HG03159 (cell line): ENCODE measurements around the gene MON1A.
"Not testable (repeated sequence)": the region's sequence is repeated elsewhere in the genome, so short reads cannot be mapped to it uniquely, and the experiment has no call there.

Experiments used
- ATAC-seq: cut with Tn5 transposase; IDR thresholded peaks from one replicate; pipeline ENCODE4 v1.9.1; 2021; ENCODE audit warnings: mild to moderate bottlenecking, moderate library complexity; ENCODE audit not compliant: unreplicated experiment

The MON1A gene

DNA sequence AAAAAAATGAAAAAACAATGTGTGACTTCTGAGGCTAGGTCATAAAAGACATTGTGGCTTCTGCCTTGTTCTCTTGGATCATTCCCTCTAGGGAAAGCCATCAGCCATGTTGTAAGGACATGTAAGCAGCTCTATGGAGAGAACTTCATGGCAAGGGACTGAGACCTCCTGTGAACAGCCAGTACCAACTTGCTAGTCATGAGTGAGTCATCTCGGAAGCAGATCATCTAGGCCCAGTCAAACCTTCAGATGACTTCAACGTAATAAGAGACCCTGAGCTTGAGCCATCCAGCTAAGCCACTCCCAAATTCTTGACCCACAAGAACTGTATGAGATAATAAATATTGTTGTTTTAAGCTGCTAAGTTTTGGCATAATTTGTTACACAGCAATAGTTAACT lies 4.9 kb downstream of the MON1A start:
- ATAC-seq = no peak

DNA sequence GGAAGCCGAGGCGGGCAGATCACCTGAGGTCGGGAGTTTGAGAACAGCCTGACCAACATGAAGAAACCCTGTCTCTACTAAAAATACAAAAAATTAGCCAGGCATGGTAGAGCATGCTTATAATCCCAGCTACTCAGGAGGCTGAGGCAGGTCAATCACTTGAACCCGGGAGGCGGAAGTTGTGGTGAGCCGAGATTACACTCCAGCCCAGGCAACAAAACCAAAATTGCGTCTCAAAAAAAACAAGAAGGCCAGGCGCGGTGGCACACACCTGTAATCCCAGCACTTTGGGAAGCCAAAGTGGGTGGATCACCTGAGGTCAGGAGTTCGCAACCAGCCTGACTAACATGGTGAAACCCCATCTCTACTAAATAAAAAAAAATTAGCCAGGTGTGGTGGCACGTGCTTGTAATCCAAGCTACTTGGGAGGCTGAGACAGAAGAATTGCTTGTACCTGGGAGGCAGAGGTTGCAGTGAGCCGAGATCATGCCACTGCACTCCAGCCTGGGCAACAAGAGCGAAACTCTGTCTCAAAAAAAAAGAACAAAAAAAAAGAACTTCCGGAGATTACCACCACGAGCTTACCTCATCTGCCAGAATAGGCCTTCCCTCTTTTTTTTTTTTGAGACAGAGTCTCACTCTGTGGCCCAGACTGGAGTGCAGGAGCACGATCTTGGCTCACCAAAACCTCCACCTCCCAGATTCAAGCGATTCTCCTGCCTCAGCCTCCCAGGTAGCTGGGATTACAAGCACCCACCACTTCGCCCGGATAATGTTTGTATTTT lies 11.6 kb downstream of the MON1A start:
- not testable (repeated sequence) for ATAC-seq

DNA sequence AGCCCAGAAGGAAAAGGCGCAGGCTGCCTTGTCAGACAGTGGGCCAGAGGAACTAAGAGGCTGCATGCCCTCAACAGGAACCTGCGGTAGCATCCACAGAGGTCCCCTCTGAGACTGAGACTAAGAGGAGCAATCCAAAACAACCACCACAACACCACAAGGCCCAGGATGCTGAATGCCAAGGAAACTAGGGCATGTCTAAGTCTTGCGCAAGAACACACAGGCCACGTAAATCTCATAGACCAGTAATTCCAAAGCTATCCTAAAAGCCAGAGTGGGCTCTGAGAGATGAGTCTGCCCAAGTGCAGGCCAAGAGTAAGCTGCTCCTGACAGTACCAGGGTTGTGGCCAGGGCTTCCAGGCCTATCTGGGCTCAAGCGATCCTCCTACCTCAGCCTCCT lies 12.9 kb downstream of the MON1A start:
- ATAC-seq = no peak

DNA sequence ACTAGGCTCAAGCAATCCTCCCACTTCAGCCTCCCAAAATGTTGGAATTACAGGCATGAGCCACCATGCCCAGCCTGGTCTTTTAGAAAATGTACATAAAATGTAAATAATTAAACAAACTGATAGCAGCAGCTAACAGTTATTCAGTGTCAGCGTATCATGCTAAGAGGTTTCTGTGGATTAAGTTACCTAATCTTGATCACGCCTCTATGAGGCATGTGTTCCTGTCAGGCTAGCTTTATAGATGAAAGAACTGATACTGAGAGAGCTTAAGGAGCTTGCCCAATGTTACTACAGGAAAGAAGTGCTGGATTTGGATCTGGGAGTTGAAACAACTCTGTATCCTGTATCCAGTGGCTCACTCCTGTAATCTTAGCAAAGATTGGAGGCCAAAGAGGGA lies 14.7 kb downstream of the MON1A start:
- ATAC-seq = no peak

DNA sequence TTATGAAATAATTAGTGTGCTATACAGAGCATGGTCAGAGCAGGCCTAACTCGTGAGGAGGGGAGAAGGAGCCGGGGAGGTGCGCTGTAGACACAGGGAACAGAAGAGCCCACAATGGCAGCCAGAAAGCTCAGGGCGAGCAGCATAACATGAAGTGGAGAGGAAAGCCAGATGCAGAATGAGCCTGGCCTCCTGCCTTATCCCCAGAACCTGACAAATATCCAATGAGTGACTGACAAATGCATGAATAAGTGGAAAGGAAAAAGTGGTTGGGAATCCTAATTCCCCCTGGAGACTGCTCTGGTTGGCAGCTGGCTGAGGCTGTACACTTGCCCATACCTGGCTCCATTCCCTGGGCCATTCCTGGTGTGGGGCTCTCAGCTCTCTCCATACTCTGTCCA lies 16.7 kb downstream of the MON1A start:
- ATAC-seq = no peak

DNA sequence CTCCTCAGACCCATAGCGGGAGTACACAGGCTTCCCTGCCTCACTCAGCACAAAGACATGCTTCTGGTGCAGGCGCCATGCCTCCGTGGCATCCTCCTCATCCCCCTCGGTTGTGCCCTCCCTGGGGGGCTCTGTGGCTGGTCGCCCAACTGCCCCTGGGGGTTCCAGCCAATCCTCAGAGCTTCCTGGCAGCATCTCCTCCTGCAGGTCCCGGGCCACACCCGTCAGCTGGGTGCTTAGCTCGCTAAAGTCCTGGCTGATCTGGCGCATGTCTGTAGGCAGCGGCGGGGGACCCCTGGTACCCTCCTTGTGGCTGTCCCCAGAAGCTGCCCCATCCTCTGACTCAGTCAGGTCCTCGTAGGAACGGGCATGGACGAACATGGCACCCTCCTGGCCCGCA lies 18.0 kb downstream of the MON1A start:
- no peak for ATAC-seq

DNA sequence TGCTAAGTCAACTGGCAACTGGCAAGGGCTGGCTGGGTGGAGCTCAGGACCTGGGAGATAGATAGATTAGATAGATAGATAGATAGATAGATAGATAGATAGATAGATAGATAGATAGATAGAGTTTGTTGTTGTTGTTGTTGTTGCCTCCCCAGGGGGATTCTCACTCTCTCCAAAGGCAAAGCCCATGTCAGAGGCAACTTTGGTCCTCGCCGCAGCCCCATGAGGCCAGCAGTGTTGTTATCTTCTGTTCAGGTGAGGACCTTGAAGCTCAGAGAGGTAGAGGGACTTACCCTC lies 18.5 kb downstream of the MON1A start:
- no peak for ATAC-seq

DNA sequence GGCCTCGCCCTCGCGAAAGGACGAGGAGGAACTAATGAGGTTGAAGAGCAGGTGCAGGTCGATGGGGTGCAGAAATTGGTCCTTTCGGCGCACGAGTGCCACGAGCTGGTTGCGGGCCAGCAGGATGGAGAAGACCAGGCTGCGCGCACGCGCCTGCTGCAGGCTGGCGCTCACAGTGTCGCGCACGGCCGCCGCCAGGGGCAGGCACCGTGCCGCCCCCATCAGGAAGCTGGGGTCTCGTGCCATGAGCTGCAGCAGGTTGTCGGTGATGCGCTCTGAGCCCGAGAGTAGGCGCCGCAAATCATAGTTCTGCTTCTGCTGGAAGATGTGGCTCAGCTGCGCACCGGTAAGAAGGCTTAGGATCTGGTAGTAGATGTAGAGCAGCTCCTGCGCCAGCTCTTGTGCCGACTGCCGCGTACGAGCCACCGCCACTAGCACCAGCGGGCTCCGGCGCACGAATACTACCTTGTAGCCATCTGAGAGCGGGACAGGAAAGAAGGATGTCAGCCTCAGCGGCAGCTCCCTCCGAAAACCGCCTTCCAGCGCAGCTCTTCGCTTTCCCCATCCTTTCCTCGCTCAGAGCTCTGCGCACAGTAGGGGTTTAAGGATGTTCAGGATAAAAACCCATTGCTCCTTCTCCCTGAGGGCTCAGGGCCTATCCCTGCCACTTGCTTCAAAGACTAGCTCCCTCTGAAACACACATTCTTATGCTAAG lies 19.0 kb downstream of the MON1A start:
- no peak for ATAC-seq

DNA sequence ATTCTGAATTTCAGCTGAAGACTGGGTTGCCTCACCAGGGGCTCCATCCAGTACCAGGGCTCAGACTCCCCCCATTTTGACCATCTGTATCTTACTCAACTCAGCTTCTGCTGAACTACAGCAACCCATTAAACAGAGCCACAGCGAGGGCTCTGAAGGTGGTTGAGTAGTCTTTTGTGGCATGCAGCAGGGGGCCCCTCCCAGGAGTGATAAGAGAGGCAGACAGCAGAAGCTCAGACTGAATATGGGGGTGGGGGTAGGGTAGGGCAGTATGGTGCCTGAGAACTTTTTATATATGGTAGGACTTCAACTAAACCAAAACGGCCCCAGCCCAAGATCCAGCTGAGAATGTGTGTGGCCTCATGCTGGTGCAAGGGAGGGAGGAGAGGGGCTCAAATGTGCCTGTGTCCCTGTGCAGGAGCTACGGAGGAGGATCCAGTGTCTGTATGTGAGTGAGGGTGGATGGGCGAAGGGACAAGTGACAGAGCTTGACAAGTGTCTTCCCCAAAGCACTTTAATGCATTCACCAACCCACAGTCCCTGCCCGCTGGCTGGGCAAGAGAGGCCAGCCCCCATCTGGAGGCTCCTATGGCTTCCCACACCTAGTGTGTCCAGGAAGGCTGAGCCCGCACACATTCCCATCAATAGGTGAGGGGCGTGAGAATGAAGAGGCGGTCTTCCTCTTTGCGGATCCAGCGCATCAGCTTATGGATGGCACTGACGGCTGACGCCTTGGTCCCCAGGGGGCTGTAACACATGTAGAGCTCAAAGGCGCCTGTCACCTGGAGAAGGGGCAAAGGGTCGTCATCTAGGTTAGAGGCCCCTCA lies 21.0 kb downstream of the MON1A start:
- no peak for ATAC-seq

DNA sequence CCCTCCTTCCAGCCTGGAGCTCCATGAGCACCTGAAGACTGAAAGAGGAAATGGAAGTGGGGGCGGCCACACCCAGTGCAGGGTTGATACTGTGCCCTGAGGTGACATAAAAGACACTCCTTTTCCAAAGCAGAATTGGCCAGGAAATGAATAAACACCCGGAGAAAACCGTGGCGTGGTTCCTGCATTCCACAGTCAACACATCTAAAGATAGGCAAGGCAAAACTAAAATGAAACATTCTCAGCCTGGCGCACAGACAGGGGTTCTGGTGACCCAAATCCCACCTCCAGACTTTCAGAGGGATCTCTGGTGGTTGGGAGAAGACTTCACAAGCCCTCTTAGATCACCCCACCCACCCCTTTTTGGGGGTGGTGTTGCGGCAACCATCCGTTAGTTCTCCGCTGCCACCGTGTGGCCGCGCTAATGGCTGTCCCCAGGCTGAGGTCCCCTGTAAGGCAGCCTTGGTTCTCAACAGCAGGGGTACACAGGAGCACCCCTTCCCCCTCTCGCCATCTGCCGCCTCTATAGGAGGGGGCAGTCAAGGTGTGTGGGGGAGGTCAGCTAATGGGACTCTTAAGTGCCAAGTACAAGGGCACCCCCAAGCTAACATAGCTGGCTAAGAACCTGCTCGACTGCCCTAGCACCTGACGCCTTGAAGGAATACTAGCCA lies 23.4 kb downstream of the MON1A start:
- ATAC-seq = no peak

DNA sequence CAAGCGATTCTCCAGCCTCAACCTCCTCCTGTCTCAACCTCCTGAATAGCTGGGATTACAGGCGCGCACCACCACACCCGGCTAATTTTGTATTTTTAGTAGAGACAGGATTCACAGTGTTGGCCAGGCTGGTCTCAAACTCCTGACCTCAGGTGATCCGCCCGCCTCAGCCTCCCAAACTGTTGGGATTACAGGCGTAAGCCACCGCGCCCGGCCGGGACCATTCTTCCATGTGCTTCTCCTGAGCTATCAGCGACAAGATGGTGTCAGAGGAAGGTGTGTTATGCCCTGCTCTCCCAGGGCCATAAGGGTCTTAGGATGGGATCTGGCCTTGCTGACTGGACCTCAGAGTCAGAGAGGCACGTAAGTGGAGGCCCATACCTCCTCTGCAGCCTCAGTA lies 25.2 kb downstream of the MON1A start:
- ATAC-seq = not testable (repeated sequence)

DNA sequence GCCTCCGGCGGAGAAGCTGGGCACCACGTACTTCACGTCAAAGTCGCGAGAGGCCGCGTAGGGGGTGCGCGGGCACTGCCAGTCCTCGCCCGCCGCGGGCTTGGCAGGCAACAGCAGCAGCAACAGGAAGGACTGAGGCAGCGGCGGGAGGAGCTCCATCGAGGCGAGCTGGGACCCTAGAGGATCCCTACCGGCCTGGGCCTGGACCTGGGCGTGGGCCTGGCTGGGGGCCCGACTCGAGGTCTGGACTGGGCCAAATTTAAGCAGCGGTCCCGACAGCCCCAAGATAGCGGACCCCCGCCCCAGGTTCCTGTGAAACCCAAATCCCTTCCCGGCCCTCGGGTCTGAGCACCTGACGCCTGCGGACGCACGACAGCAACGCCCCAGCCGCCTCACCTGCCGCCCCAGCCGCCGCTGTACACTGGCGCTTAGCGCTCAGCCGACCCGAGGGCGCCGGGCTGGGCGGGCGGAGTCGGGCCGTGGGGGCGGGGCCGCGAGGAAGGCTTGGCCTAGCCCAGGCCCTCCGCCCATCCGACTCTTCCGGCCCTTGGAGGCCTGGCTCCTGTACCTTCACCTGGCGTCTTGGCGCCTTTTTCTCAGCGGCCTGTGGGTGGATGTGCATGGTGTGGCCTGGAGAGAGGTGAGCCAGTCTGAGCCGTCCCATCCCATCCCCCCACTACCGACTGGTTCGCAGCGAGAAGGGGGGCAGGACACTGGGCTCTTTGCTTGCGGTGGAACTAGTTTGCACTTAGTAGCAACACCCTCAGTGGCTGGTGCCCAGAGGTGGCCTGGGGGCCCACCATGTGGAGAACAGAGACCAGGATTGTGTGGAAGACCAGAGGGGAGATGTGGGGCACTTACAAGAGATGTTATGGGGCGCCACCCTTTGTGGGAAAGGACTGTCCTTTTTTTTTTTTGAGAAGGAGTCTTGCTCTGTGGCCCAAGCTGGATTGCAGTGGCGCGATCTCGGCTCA lies 25.9 kb downstream of the MON1A start, which contains the start of gene MST1R:
MST1R (minus strand) TSS at position 423 of the 974 bp plus-strand sequence; CDS start at position 159, 264 bp downstream.
- peak; percentile 74 for ATAC-seq

DNA sequence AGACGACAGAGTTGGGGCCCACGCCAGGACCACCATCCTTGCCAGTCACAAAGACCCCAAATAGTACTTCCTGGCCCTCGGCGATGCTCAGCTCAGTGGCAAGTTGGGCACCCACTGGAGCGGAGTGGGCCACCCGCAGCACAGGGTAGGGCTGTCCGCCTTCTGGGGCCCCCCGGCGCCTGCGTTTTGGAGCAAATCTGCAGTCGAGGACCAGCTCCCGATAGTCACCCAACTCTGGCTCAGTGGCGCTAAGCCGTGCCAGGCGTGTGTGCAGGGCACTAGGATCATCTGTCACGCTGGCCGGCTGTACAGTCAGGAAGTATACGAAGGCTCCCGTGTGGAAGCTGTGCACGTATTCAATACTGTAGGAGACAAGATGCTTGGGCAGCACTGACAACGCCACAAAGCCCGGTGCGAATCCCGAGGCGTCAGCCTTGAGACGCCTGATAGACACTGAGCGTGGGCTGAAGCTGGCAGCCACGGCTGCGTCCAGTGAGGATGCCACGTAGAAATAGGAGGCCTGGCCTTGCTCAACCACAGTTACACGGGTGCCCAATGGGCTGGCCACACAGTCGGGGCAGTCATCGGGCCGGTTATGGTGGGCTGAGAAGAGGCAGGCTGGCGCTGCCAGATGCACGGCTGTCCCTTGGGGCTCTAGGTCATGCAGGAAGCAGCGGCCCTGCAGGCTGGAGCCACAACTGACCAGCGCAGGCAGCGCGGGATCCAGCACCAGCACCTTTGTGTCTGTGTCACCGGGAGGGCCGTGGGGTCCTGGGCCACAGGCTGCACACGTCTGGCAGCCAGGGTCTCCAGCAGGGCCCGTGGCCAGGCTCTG lies 26.9 kb downstream of the MON1A start:
- no peak for ATAC-seq

DNA sequence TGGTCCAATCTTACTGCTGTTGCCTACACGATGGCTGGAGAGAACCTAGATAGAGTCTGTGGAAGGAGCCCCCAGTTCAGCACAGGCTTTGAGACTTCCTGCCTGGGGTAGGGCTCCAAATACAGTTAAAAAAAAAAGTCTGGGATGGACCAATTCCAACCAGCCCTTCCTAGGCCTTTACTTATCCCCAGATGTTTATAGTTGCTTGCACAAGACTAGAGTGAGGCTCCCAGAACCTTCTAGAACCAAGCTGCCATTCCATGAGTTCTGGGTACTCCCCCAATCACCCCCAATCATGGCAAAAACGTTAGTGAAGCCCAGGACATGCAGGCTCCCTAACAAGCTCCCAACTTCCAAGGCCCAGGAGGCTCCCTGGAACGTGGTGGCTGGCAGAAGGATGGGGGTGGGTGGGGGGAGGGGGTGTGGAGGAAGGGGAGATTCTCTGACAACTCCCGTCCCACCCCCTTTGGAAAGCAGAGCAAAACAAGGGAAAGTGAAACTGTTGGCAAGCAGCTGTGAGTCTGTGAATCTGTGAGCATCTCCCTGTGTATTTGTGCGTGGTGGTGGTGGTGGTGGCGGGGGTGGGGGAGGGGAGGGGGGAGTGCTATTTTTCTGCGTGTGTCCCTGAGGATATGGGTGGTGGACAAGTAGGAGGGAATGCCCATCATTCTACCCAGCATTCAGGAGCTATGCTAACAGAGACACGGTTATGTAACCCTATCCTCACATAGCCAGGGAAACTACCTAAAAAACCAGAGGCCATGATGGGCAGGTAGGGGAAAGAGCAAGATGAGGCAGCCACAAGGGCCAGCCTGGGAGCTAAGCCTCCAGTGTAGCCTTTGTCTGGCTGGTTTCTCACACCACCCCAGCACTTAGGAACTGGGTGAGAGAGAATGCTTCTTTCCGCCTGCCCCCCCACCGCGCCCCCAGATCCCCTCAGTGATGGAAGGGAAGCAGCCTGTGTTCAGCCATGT lies 28.0 kb downstream of the MON1A start:
- no peak for ATAC-seq

DNA sequence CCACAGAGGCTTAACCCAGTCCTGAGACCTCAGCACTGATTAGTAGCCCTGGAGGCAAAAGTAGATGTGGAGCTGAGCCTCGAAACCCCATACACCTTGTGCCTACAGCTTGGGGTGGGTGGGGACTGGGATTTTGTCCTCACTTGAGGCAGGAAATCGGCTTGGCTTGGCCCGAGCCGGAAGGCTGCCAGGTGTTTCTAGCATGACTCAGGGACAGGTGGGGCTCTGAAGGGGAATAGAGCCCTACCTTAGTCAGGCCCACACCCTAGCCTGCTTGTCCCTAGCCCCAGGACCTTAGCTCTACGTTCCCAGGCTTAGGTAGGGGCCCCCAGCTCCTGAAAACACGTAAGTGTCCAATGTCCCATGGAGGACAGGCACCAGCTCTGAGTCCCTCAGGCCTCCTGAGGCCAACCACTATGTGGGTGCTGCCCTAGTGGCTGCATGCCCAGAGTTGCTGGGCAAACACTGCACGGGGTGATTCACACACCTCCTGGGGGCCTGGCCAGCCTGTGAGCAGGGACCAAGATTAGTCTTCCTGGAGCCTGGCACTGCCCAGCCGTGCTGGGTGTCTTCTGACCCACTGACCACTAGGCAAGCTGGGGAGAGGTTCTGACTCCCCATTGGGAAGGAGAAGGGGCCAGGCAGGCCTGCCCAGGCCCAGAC lies 29.0 kb downstream of the MON1A start:
- ATAC-seq = no peak

DNA sequence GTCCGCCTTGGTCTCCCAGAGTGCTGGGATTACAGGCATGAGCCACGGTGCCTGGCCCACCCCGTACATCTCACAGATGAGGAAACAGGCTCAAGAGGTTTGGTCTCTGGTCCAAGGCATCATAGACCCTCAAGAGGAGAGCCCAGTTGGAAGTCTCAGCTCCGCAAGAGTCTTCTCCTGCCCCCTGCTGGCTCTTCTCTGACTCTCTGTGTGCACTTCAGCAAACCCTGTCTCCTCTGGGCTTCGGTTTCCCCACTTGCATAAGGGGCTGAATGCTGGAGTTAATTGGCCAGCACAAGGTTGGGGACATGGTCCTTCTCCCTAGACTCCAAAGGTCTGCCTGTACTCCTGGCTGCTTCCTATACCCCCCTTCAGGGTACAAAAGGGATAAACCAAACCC lies 29.8 kb downstream of the MON1A start:
- ATAC-seq = no peak

DNA sequence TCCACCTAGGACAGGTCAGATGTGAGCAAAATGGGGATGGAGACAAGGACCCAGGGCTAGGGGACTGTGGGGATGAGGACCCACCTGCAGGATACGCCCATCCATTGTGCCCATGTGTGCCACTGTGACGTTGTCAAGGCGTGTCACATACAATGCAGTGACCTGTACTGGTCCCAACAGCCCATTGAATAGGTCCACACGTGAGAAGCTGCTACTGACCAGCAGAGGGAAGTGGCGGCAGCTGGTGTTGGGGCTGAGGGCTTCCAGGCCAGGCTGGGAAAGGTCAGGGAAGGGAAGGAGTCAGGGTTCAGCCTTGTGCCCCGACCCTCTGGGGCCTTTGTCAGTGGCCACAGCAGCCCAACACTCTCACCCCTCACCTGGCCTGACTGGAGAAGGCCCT lies 30.6 kb downstream of the MON1A start:
- ATAC-seq = no peak
